ENCODE data around the gene EID3. TPM values are rescaled to one million over a fixed set of nuclear protein-coding genes. Genes with fewer than 3 reads are reported as not detected.

Gene EID3
- total RNA-seq, 1 experiment from 2014 or later, result 1.4 TPM

DNA sequence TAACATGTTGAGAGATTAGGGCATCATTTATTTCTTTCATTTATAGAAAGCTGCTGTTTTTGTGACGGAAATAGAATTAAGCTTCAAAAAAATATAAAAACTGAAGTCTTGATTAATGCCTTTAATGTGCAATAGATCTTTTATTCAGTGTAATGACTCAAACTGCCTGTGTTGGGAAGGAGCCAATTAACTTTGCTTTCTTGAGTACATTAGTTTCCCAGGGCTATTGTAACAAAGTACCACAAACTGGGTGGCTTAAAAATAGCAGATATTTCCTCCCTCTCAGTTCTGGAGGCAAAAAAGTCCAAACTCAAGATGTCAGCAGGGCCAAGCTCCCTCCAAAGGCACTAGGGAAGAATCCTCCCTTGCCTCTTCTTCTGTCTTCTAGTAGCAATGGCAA, 36.6 kb downstream of the EID3 start:
- Histone ChIP-seq H4K91ac (ENCODE audit: insufficient read length, low read depth, low read length) (no peak overlapping the region), H4K5ac (ENCODE audit: insufficient read length, low read depth, low read length) (no peak overlapping the region), H3K79me2 (ENCODE audit: insufficient read depth, low read length) (no peaks in the 10 kb centered on the region), H3K14ac (ENCODE audit: insufficient read depth, low read length) (no peak overlapping the region), H3K27ac (ENCODE audit: insufficient read length, low read depth, low read length) (no peak overlapping the region), H2BK15ac (ENCODE audit: low read depth, low read length) (no peak overlapping the region), H2BK120ac (ENCODE audit: low read depth, low read length, poor library complexity, severe bottlenecking) (no peak overlapping the region), H3K27me3 (ENCODE audit: insufficient read depth, low read length) (no peaks in the 10 kb centered on the region), H2AFZ (ENCODE audit: low read length) (no peak overlapping the region), H3K4me2 (ENCODE audit: insufficient read depth, insufficient read length, low read length) (no peak overlapping the region), H4K20me1 (ENCODE audit: control insufficient read depth, insufficient read depth, insufficient read length) (no peaks in the 10 kb centered on the region), H2BK12ac (ENCODE audit: insufficient read length, low read depth, low read length) (no peak overlapping the region), H2BK20ac (ENCODE audit: low read depth, low read length, poor library complexity, severe bottlenecking) (no peak overlapping the region), H3K4me1 (ENCODE audit: insufficient read depth, low read length) (no peaks in the 10 kb centered on the region), H3K23ac (ENCODE audit: insufficient read length, low read depth, low read length) (no peak overlapping the region), H3K9me3 (ENCODE audit: control insufficient read depth, low read depth, low read length) (no peaks in the 10 kb centered on the region), H3K56ac (ENCODE audit: insufficient read length, low read depth, low read length) (no peak overlapping the region), H3T11ph (ENCODE audit: low read length) (no peak overlapping the region), H2AK5ac (ENCODE audit: insufficient read length, low read length) (no peak overlapping the region), H3K23me2 (ENCODE audit: insufficient read length, low read depth, low read length, poor library complexity, severe bottlenecking) (no peaks in the 10 kb centered on the region), H2BK5ac (ENCODE audit: insufficient read length, low read length) (no peak overlapping the region), H3K4ac (ENCODE audit: low read depth, low read length) (no peak overlapping the region), H3K9ac (ENCODE audit: extremely low read depth, insufficient read length, low read length) (no peak overlapping the region), H3K18ac (ENCODE audit: insufficient read length, low read depth, low read length) (no peak overlapping the region), H4K8ac (replicated peaks; ENCODE audit: insufficient read length, low read depth, low read length) (no peak overlapping the region), H3K79me1 (ENCODE audit: insufficient read depth, low read depth, low read length, poor library complexity, severe bottlenecking) (no peaks in the 10 kb centered on the region)
- TF ChIP-seq, protein P1, sequence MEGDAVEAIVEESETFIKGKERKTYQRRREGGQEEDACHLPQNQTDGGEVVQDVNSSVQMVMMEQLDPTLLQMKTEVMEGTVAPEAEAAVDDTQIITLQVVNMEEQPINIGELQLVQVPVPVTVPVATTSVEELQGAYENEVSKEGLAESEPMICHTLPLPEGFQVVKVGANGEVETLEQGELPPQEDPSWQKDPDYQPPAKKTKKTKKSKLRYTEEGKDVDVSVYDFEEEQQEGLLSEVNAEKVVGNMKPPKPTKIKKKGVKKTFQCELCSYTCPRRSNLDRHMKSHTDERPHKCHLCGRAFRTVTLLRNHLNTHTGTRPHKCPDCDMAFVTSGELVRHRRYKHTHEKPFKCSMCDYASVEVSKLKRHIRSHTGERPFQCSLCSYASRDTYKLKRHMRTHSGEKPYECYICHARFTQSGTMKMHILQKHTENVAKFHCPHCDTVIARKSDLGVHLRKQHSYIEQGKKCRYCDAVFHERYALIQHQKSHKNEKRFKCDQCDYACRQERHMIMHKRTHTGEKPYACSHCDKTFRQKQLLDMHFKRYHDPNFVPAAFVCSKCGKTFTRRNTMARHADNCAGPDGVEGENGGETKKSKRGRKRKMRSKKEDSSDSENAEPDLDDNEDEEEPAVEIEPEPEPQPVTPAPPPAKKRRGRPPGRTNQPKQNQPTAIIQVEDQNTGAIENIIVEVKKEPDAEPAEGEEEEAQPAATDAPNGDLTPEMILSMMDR (conservative IDR thresholded peaks at IDR 0.05), result no peak
- no peak overlapping the region; a peak in 2 of 7 replicates for H3K27ac Mint-ChIP-seq
- H3K4me3 Mint-ChIP-seq, result no peak overlapping the region
- WGBS (ENCODE audit: extremely low coverage, insufficient read length, low lambda C conversion rate), result no CpG with 5 or more reads among the region's 1 CpG
- peaks cover 4 to 5% of the 10 kb centered on the region in 2 experiments; a peak in 3 of 4 replicates for H3K4me1 Mint-ChIP-seq
- H3K27me3 Mint-ChIP-seq (ENCODE audit: low read depth), result no peaks in the 10 kb centered on the region
- DNase-seq, result no peak
- H3K36me3 Mint-ChIP-seq (ENCODE audit: insufficient read depth in 1 of 3, low read depth in 3 of 3), result peaks cover 30 to 69% (median 49%) of the 10 kb centered on the region in 3 experiments; a peak in 6 of 7 replicates
- H3K9me3 Mint-ChIP-seq, result no peaks in the 10 kb centered on the region

All from H9 (cell line).